Small intestine (tissue), 7 donors: ENCODE results near the gene FOXK1. TPM values are rescaled to one million over a fixed set of nuclear protein-coding genes. Genes with fewer than 3 reads are reported as not detected.
"Not testable (repeated sequence)": the region's sequence is repeated elsewhere in the genome, so short reads cannot be mapped to it uniquely, and the experiment has no call there.

Experiments
- DNase-seq, 2 donors: peaks; one replicate each; pipeline versions ENCODE4 v3.0.0 to v3.0.0-alpha.2; 2013
- FAIRE-seq: peaks from 2 replicates; lab custom pipeline; 2012; peaks lifted over from hg19 to GRCh38; lab: Jason Lieb, UNC
- H3K27ac ChIP-seq, 3 donors: one replicate each; pipeline ENCODE4 v1.5.1; 2013; ENCODE audit warnings: low read length in 2 of 3, mild to moderate bottlenecking in 2 of 3, control low read depth in 1 of 3, inconsistent platforms in 1 of 3, low read depth in 1 of 3, moderate library complexity in 1 of 3
- H3K27me3 ChIP-seq, 3 donors: one replicate each; pipeline ENCODE4 v1.6.1; 2013; ENCODE audit warnings: low read length in 3 of 3, inconsistent platforms in 1 of 3; ENCODE audit not compliant: control insufficient read depth in 3 of 3, insufficient read depth in 3 of 3
- H3K36me3 ChIP-seq, 3 donors: one replicate each; pipeline ENCODE4 v1.6.1; 2013; ENCODE audit warnings: low read length in 3 of 3, inconsistent platforms in 1 of 3, low read depth in 1 of 3, mild to moderate bottlenecking in 1 of 3, moderate library complexity in 1 of 3; ENCODE audit not compliant: control insufficient read depth in 3 of 3, insufficient read depth in 2 of 3
- H3K4me1 ChIP-seq, 3 donors: one replicate each; pipeline ENCODE4 v1.6.1; 2013; ENCODE audit warnings: low read length in 2 of 3, inconsistent platforms in 1 of 3, low read depth in 1 of 3, mild to moderate bottlenecking in 1 of 3, moderate library complexity in 1 of 3; ENCODE audit not compliant: control insufficient read depth in 3 of 3, insufficient read depth in 2 of 3
- H3K4me3 ChIP-seq, 3 donors: one replicate each; pipeline ENCODE4 v1.5.1; 2013; ENCODE audit warnings: low read length in 3 of 3, control low read depth in 1 of 3, inconsistent platforms in 1 of 3, low read depth in 1 of 3, mild to moderate bottlenecking in 1 of 3, moderate library complexity in 1 of 3
- H3K9me3 ChIP-seq, 2 donors: one replicate each; pipeline ENCODE4 v1.6.1; 2013; ENCODE audit warnings: low read depth in 1 of 2, low read length in 1 of 2; ENCODE audit not compliant: control insufficient read depth in 2 of 2, insufficient read depth in 1 of 2
- WGBS, 3 donors: extraction: QIAGEN DNeasy Blood & Tissue Kit; methylation state at CpG; one replicate each; pipeline ENCODE4 v1.1.7; 2013; 5-methylcytosine and 5-hydroxymethylcytosine counted together
- polyA plus RNA-seq, 4 donors: library from polyadenylated mRNA; stranded (reverse) in 3 of 4; unstranded in 1 of 4; fragments of 200-250 nt in 3 of 4; fragments of 120-200 nt in 1 of 4; gene quantifications; one replicate each; pipeline versions ENCODE4 v1.2.1 to v1.2.3, GENCODE V29; 2013
- donor health status: healthy with polysubstance abuse.
- donor health status: control.
- donor health status: control.
- donor health status: Bipolar disorder and iron deficiency.
- donor health status: healthy.

Gene FOXK1
- polyA plus RNA-seq, 4 donors: 1.4 to 12.5 (median 6.2) TPM

- no peak for FAIRE-seq
- DNase-seq: no peak
- H3K4me3 ChIP-seq: no peak overlapping the region
- H3K4me1 ChIP-seq: peaks cover 5 to 8% (median 7%) of the 10 kb centered on the region in 3 donors
- H3K27ac ChIP-seq: no peak overlapping the region
- no peaks in the 10 kb centered on the region for H3K27me3 ChIP-seq
- peaks cover 0 to 31% (median 0%) of the 10 kb centered on the region in 3 donors for H3K36me3 ChIP-seq
- H3K9me3 ChIP-seq: no peaks in the 10 kb centered on the region
- 69 to 88% (median 74%) methylated on average over 12 of the region's 12 CpGs for WGBS, 3 donors
These were observed 7.1 kb downstream of the FOXK1 start for GRCh38 chr7:4689151-4689550.

GRCh38 chr7:4689668-4690067 is 7.6 kb downstream of the FOXK1 start:
- Histone ChIP-seq H3K27ac (no peak overlapping the region), H3K27me3 (no peaks in the 10 kb centered on the region), H3K4me1 (peaks cover 2 to 3% (median 2%) of the 10 kb centered on the region in 3 donors), H3K9me3 (no peaks in the 10 kb centered on the region), H3K36me3 (peaks cover 0 to 31% (median 0%) of the 10 kb centered on the region in 3 donors), H3K4me3 (no peak overlapping the region)
- no peak for DNase-seq
- 74 to 82% (median 80%) methylated on average over 12 of the region's 12 CpGs for WGBS, 3 donors
- no peak for FAIRE-seq

DNA sequence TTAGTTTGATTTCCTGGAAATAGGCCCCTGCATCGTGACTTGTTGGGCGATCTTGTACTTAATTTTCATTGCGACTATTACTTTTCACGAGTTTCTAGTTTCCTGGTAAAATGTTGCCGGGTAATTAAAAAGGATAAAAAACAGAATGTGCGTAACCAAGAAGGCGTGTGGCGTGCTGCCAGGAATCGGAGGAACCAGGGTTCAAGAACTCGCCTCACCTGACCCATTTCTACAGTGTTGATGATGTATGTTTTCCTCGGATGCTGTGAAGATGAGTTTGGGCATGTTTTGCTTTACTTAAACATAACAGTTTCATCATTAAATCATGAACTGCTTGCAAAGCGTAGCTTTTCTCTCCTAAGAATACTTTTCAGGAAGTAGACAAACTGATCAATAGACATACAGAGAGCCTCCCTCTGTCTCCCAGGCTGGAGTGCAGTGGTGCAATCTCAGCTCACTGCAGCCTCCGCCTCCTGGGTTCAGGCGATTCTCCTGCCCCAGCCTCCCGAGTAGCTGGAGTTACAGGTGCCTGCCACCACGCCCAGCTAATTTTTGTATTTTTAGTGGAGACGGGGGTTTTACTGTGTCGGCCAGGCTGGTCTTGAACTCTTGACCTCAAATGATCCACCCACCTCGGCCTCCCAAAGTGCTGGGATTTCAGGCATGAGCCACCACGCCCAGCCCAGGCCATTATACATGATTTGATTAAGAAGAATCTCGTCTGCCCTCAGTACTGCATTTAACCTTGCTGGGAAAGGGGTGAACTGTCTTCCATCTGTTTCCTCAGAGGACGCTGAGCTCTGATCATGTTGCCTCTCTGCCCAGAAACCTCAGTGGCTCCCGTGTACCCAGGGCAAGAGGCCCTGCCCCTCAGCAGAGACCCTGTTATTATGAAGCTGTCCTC is 9.1 kb downstream of the FOXK1 start:
- H3K9me3 ChIP-seq: no peaks in the 10 kb centered on the region
- no peaks in the 10 kb centered on the region for H3K27me3 ChIP-seq
- no peak overlapping the region for H3K27ac ChIP-seq
- no peak for FAIRE-seq
- H3K4me3 ChIP-seq: no peak overlapping the region
- no peak for DNase-seq
- H3K4me1 ChIP-seq: peaks cover 0 to 3% (median 2%) of the 10 kb centered on the region in 3 donors
- 77 to 79% (median 78%) methylated on average over 23 of the region's 23 CpGs for WGBS, 3 donors
- H3K36me3 ChIP-seq: peaks cover 0 to 23% (median 0%) of the 10 kb centered on the region in 3 donors

DNA sequence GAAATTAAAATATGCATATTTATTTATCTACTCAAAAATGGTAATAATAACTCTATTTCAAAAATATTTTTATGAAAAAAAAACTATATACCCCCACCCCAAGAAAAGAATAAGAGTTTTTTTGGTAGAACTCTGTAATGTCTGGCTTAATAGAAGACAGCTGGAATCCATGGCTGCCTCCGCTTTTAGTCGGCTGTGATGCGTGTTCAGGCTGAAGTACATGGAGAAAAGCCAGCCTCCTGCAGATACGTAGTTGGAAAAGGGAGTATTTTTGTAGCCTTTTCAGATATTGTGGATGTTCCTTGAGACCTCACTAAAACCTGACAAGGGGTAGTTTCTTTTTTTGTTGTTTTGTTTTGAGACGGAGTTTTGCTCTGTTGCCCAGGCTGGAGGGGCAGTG is 10.0 kb downstream of the FOXK1 start:
- FAIRE-seq: no peak
- WGBS, 3 donors: 67 to 94% (median 78%) methylated on average over 5 of the region's 5 CpGs
- Histone ChIP-seq H3K36me3 (peaks cover 0 to 27% (median 0%) of the 10 kb centered on the region in 3 donors), H3K27ac (no peak overlapping the region), H3K4me3 (no peak overlapping the region), H3K27me3 (no peaks in the 10 kb centered on the region), H3K4me1 (peaks cover 0 to 2% (median 0%) of the 10 kb centered on the region in 3 donors), H3K9me3 (no peaks in the 10 kb centered on the region)
- no peak for DNase-seq

DNA sequence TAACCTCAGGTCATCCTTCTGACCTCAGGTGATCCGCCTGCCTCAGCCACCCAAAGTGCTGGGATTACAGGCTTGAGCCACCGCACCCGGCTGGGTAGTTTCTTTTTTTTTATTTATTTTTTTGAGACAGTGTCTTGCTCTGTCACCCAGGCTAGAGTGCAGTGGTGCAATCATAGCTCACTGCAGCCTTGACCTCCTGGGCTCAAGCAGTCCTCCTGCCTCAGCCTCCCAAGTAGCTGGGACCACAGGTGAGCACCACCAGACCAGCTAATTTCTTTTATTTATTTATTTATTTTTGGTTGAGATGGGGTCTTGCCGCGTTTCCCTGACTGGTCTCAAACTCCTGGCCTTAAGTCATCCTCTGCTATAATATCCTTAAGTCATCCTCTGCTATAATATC is 10.5 kb downstream of the FOXK1 start:
- not testable (repeated sequence) for H3K4me1 ChIP-seq, H3K4me3 ChIP-seq, FAIRE-seq, H3K27ac ChIP-seq, H3K27me3 ChIP-seq, H3K9me3 ChIP-seq, DNase-seq
- WGBS, 3 donors: 90% methylated on average over 5 of the region's 5 CpGs
- peaks cover 0 to 27% (median 0%) of the 10 kb centered on the region in 3 donors for H3K36me3 ChIP-seq

DNA sequence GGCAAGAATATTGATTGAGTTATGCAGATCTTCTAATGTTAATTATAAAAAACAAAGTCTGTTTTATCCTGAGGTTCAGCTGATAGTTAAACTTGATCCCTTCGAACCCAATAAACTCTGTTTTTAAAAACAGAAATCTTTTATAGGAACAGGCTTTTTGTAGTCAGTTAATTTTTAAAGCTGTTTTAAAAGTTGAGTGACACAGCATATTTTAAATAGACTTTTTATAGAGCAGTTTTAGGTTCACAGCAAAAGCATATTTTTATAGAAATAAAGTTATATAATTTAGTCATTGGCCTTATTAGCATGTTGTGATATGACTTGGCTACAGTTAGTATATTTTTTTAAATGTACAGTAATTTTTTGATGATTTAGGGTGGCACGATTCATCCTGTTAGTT is 11.1 kb downstream of the FOXK1 start:
- FAIRE-seq (no peak), DNase-seq (no peak)
- Histone ChIP-seq H3K9me3 (no peaks in the 10 kb centered on the region), H3K4me3 (no peak overlapping the region), H3K36me3 (peaks cover 0 to 25% (median 0%) of the 10 kb centered on the region in 3 donors), H3K4me1 (peaks cover 0 to 2% (median 0%) of the 10 kb centered on the region in 3 donors), H3K27me3 (no peaks in the 10 kb centered on the region), H3K27ac (no peak overlapping the region)
- WGBS, 3 donors: 88 to 96% (median 88%) methylated on average over 2 of the region's 2 CpGs

- Histone ChIP-seq H3K4me1 (peaks cover 0 to 2% (median 0%) of the 10 kb centered on the region in 3 donors), H3K4me3 (no peak overlapping the region), H3K9me3 (no peaks in the 10 kb centered on the region), H3K27ac (no peak overlapping the region), H3K27me3 (no peaks in the 10 kb centered on the region), H3K36me3 (peaks cover 0 to 25% (median 0%) of the 10 kb centered on the region in 3 donors)
- WGBS, 3 donors: 78 to 94% (median 92%) methylated on average over 2 of the region's 2 CpGs
- DNase-seq: no peak
- FAIRE-seq: no peak
These were observed 11.7 kb downstream of the FOXK1 start for GRCh38 chr7:4693749-4694148.

- FAIRE-seq: no peak
- no peaks in the 10 kb centered on the region for H3K27me3 ChIP-seq
- WGBS, 3 donors: 78 to 84% (median 83%) methylated on average over 2 of the region's 2 CpGs
- H3K4me1 ChIP-seq: peaks cover 0 to 2% (median 0%) of the 10 kb centered on the region in 3 donors
- H3K4me3 ChIP-seq: no peak overlapping the region
- H3K27ac ChIP-seq: peak overlapping the region in 1 of 3 donors; percentile 68
- H3K9me3 ChIP-seq: no peaks in the 10 kb centered on the region
- DNase-seq: no peak
- peaks cover 0 to 29% (median 0%) of the 10 kb centered on the region in 3 donors for H3K36me3 ChIP-seq
These were observed 12.2 kb downstream of the FOXK1 start for GRCh38 chr7:4694305-4694704.
